Testis (tissue), 3 donors: Measurements from ENCODE around the gene RPS15. TPM values are rescaled to one million over a fixed set of nuclear protein-coding genes. Genes with fewer than 3 reads are reported as not detected.

Experiments used
- DNase-seq: peaks from one replicate; pipeline ENCODE4 v3.0.0-alpha.2; 2019
- H3K27ac ChIP-seq, 2 donors: fragments of 200-600 bp; sonication (generic); one replicate each; pipeline ENCODE4 v1.5.1; 2019
- H3K27me3 ChIP-seq: fragments of 200-600 bp; sonication (generic); one replicate; pipeline ENCODE4 v1.5.1; 2019
- H3K36me3 ChIP-seq: fragments of 200-600 bp; sonication (generic); one replicate; pipeline ENCODE4 v1.5.1; 2017; ENCODE audit warnings: low read depth; ENCODE audit errors: missing control alignments
- H3K4me1 ChIP-seq: fragments of 200-600 bp; sonication (generic); one replicate; pipeline ENCODE4 v1.5.1; 2019
- H3K4me3 ChIP-seq, 2 donors: fragments of 200-600 bp; sonication (generic); one replicate each; pipeline ENCODE4 v1.5.1; 2017 to 2019
- H3K9me3 ChIP-seq: fragments of 200-600 bp; sonication (generic); one replicate; pipeline ENCODE4 v1.5.1; 2017
- CTCF ChIP-seq, 3 experiments: fragments of 450-650 bp in 2 of 3; fragments of 200-600 bp in 1 of 3; sonication (generic) in 1 of 3; IDR thresholded peaks; one replicate each; pipeline ENCODE4 v1.5.1; 2016 to 2019; ENCODE audit warnings: antibody characterized with exemption in 3 of 3, mild to moderate bottlenecking in 2 of 3, moderate library complexity in 1 of 3
- POLR2A ChIP-seq: fragments of 450-650 bp; IDR thresholded peaks from one replicate; pipeline ENCODE4 v1.6.1; 2017; ENCODE audit warnings: antibody characterized with exemption, mild to moderate bottlenecking, moderate library complexity
- WGBS, 2 donors: methylation state at CpG; one replicate each; pipeline ENCODE4 v1.1.5; 2018; 5-methylcytosine and 5-hydroxymethylcytosine counted together
- intact Hi-C: fragments of 100-400 bp; cut with DNase I; formaldehyde crosslinking; loops from one replicate; pipeline ENCODE4 v1.15.1; 2023; ENCODE audit warnings: low total_unique reads
- polyA plus RNA-seq: library from polyadenylated mRNA; stranded (reverse); fragments of 350-450 nt; fragmentation: Illumina TruSeq; extraction: RNeasy Lipid Tissue Mini Kit (QIAGEN cat#74804); gene quantifications from one replicate; pipeline ENCODE4 v1.2.3, GENCODE V29; 2014; ENCODE audit warnings: low read depth, low replicate concordance; ENCODE audit not compliant: insufficient read depth
- total RNA-seq, 2 donors: library from RNA; depleted of rRNA; stranded (reverse); fragments of >200 nt; gene quantifications; one replicate each; pipeline ENCODE4 v1.2.3, GENCODE V29; 2016

RPS15 gene
- total and polyA plus RNA-seq, 3 donors from 2014 or later = 768 to 1,750 (median 1,248) TPM

- intact Hi-C loops = no loop called here
- DNase-seq = peak; percentile 40
- H3K4me1 ChIP-seq = peaks cover 52% of the 10 kb centered on the region
- peak overlapping the region; percentile 94 to 96 for H3K27ac ChIP-seq
- 1% methylated on average over 14 to 68 of the region's 69 CpGs for WGBS, 2 donors
- H3K4me3 ChIP-seq = peak overlapping the region; percentile 98 to 100
- H3K36me3 ChIP-seq = no peaks in the 10 kb centered on the region
- TF ChIP-seq POLR2A = no peak
- TF ChIP-seq CTCF (IDR thresholded peaks at IDR 0.05) = no peak
- no peaks in the 10 kb centered on the region for H3K9me3 ChIP-seq
- H3K27me3 ChIP-seq = no peaks in the 10 kb centered on the region
These were observed 29.6 kb upstream of the RPS15 start for GRCh38 chr19:1408300-1409203.

- peaks cover 53% of the 10 kb centered on the region for H3K4me1 ChIP-seq
- no peak for DNase-seq
- H3K36me3 ChIP-seq = no peaks in the 10 kb centered on the region
- 36 to 45% methylated on average over 15 to 26 of the region's 33 CpGs for WGBS, 2 donors
- H3K4me3 ChIP-seq = peak overlapping the region; percentile 98 to 100
- peak overlapping the region; percentile 50 to 94 for H3K27ac ChIP-seq
- intact Hi-C loops = no loop called here
- TF ChIP-seq POLR2A = no peak
- no peak for TF ChIP-seq CTCF (IDR thresholded peaks at IDR 0.05)
- no peaks in the 10 kb centered on the region for H3K9me3 ChIP-seq
- H3K27me3 ChIP-seq = no peaks in the 10 kb centered on the region
These were observed 28.8 kb upstream of the RPS15 start for GRCh38 chr19:1409204-1410005.

GRCh38 chr19:1410136-1410786 is 27.9 kb upstream of the RPS15 start:
- no peak overlapping the region for H3K4me3 ChIP-seq
- H3K27me3 ChIP-seq = no peaks in the 10 kb centered on the region
- WGBS, 2 donors = 70 to 71% methylated on average over 21 to 23 of the region's 23 CpGs
- H3K4me1 ChIP-seq = peaks cover 62% of the 10 kb centered on the region
- intact Hi-C loops = no loop called here
- H3K27ac ChIP-seq = peak overlapping the region; percentile 19 to 50
- no peak for TF ChIP-seq CTCF (IDR thresholded peaks at IDR 0.05)
- TF ChIP-seq POLR2A = no peak
- DNase-seq = no peak
- H3K36me3 ChIP-seq = no peaks in the 10 kb centered on the region
- H3K9me3 ChIP-seq = no peaks in the 10 kb centered on the region

- Histone ChIP-seq H3K27ac (peak overlapping the region; percentile 19 to 50), H3K4me3 (no peak overlapping the region), H3K4me1 (peaks cover 67% of the 10 kb centered on the region), H3K36me3 (no peaks in the 10 kb centered on the region), H3K9me3 (no peaks in the 10 kb centered on the region), H3K27me3 (no peaks in the 10 kb centered on the region)
- intact Hi-C loops = no loop called here
- TF ChIP-seq POLR2A = no peak
- TF ChIP-seq CTCF (IDR thresholded peaks at IDR 0.05) = no peak
- 62 to 68% methylated on average over 7 to 9 of the region's 9 CpGs for WGBS, 2 donors
- no peak for DNase-seq
These were observed 27.4 kb upstream of the RPS15 start for GRCh38 chr19:1410789-1411188.
